NT2/D1 (cell line): Measurements from ENCODE around the gene AURKAIP1.

Experiments used
- SUZ12 ChIP-seq: IDR thresholded peaks from 2 replicates; pipeline ENCODE4 v1.6.1; 2011; ENCODE audit not compliant: insufficient read length, insufficient read depth; ENCODE audit errors: extremely low read depth
- YY1 ChIP-seq: IDR thresholded peaks from 2 replicates; pipeline ENCODE4 v1.6.1; 2011; ENCODE audit not compliant: insufficient read length, insufficient read depth
- ZNF274 ChIP-seq: IDR thresholded peaks from 2 replicates; pipeline ENCODE4 v1.6.1; 2011; ENCODE audit warnings: mild to moderate bottlenecking, low read depth, low read length

DNA sequence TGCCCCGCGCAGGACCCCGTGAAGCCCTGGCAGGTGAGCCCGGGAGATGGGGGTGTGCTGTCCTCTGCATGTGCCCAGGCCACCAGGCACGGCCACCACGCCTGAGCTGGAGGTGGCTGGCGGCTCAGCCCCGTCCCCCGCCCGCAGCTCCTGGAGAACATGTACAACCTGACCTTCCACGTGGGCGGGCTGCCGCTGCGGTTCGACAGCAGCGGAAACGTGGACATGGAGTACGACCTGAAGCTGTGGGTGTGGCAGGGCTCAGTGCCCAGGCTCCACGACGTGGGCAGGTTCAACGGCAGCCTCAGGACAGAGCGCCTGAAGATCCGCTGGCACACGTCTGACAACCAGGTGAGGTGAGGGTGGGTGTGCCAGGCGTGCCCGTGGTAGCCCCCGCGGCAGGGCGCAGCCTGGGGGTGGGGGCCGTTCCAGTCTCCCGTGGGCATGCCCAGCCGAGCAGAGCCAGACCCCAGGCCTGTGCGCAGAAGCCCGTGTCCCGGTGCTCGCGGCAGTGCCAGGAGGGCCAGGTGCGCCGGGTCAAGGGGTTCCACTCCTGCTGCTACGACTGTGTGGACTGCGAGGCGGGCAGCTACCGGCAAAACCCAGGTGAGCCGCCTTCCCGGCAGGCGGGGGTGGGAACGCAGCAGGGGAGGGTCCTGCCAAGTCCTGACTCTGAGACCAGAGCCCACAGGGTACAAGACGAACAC, 42.1 kb downstream of the AURKAIP1 start:
- TF ChIP-seq YY1 = no peak
- no peak for TF ChIP-seq SUZ12
- TF ChIP-seq ZNF274 = no peak
